NCI-H82 treated with DMSO at 0.1 percent for 48 hours (cell line): ENCODE data around the gene ELP6.
"Not testable (repeated sequence)": the region's sequence is repeated elsewhere in the genome, so short reads cannot be mapped to it uniquely, and the experiment has no call there.

ENCODE experiments used
- DNase-seq: peaks from one replicate; lab custom pipeline; 2025; ENCODE audit not compliant: unreplicated experiment; lab: John Stamatoyannopoulos, UW

The ELP6 gene

DNA sequence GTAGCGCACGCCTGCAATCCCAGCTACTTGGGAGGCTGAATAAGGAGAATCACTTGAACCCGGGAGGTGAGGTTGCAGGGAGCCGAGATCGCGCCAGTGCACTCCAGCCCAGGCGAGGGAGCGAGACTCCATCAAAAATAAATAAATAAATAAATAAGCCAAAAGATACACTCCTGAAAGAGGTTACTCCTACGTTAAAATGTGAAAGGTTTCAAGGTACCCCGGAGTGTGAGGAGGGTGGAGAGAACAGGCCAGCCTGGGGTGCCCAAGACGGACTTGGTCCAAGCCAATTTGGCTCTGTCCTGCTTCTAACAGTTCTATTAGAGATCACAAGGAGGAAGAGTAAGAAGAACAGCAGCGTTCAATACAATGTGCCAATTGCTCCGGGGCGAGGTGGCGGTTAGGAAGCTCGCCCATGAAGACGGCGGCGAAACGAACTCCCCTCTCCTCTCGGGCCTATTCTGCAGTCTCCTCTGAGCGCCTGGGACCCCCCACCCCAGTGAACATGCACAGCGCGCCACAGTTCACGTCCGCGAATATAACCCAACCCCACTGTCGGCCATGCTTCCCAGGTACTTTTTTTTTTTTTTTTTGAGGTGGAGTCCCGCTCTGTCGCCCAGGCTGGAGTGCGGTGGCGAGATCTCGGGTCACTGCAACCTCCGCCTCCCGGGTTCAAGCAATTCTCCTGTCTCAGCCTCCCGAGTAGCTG is 942 bp downstream of the ELP6 start:
- no peak for DNase-seq

DNA sequence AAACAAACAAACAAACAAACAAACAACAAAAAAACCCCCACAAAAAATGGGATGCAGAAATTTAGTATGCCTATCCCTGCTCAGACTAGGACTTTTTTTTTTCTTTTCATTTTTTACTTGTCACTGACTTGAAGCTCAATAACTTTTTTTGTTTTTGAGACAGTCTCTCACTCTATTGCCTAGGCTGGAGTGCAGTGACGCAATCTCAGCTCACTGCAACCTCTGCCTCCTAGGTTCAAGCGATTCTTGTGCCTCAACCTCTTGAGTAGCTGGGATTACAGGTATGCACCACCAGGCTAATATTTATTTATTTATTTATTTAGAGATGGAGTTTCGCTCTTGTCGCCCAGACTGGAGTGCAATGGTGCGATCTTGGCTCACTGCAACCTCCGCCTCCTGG is 8.2 kb downstream of the ELP6 start:
- DNase-seq, result not testable (repeated sequence)

DNA sequence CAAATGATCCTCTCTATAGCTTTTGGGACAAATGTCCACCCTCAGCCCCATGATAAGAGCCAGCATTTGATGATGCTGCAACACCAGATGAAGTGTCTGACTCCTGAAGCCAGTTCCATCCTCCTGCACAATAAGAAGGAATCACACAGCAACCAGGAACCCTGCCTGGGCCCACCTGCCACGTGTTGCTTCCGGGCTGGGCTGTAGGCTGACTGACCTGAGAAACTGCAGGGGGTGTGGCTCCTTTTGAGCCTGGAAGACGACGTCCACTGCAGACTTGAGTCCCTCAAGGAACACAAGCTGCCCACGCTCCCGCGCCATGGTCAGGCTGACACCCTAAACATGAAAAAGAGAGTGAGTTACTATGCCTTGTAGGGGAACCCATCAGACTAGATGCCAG is 9.4 kb downstream of the ELP6 start:
- no peak for DNase-seq

DNA sequence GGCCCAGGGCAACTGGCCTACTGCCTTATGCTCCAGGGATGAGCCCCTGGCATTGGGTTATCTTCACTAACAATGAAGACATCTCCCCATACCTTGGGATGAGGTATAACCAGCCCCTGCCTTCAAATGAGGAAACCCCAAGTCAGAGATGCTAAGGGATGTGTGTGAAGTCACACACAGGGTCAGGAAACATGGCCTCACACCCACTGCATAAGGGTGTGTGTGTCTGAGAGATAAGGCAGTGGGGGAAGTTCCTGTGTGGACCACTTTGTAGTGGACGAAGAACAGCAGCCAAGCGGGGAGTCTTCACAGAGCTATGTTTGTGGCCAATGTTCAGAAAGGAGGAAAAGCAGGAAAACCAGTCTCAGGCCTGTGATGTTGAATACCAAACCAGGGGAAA is 10.5 kb downstream of the ELP6 start:
- no peak for DNase-seq

DNA sequence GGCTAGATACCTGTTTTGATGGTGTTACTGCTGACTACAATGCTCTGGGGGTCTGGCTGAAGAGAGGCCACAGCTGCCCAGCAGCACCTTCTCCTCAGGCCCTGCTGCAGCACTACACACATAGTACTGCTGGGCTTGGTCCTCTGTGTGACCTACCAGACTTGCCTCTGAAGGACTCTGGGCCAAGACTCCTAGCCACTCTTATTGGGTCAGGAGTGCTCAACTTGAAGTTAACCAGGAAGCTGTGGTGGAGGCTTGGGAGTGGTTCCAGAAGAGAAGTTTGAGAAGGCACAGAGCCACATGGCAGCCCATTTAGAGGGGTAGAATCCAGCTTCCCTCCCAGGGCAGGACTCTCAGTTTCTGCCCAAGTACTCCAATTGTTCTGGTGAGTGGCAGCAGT is 16.6 kb downstream of the ELP6 start:
- DNase-seq, result no peak

DNA sequence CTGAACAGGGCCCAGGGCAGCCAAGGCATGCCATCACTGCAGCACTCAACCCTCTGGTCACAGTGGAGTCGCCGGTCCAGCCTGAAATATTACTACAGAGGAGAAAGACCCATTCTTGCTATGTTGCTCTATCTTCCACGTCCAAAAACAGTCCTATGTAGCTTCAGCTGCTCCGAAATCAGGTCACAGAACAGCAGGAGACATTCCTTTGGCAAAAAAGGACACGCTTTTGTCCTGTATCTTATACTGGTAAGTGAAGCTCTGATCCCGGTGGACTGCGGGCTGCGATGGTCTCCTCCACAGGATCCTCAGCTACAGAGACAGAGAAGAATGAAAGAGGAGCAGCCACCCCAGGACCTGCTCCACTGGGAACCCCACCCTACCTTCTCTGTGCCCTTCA is 17.6 kb downstream of the ELP6 start:
- DNase-seq, result no peak

DNA sequence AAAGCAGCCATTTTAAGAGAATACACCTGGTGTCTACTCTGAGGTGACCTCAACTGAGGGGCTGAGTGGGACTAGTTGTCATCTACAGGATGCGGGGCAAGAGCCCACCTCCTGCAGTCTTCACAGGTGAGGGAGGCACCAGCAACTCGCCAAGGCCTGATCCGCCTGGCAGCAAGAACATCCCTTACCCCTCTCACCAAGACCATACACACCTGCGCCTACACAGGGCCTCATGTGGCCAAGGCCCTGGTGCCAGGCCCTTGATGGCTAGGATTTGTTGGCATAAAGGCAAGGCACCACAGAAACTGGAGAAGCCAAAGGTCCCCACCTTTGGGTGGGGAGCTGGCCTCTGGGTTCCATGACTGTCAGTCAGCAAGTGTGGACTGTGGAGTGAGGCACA is 18.4 kb downstream of the ELP6 start:
- no peak for DNase-seq

DNA sequence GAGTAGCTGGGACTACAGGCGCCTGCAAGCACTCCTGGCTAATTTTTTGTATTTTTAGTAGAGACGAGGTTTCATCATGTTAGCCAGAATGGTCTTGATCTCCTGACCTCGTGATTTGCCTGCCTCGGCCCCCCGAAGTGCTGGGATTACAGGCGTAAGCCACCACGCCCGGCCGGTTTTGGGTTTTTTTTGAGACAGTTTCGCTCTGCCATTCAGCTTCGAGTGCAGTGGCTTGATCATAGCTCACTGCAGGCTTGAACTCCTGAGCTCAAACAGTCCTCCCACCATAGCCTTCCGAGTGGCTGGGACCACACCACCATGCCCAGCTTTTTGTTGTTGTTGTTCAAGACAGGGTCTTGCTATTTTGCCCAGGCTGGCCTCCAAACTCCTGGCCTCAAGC is 21.7 kb downstream of the ELP6 start:
- DNase-seq, result no peak

DNA sequence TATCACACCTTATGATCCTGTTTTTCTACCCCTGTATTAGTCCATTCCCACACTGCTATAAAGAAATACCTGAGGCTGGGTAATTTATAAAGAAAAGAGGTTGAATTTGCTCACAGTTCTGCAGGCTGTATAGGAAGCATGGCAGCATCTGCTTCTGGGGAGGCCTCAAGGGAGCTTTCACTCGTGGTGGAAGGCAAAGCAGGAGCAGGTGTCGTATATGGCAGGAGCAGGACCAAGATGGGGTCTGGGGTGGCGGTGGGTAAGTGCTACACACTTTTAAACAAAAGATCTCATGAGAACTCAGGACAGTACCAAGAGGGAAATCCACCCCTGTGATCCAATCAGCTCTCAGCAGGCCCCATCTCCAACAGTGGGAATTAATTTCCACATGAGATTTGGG is 22.3 kb downstream of the ELP6 start:
- no peak for DNase-seq

DNA sequence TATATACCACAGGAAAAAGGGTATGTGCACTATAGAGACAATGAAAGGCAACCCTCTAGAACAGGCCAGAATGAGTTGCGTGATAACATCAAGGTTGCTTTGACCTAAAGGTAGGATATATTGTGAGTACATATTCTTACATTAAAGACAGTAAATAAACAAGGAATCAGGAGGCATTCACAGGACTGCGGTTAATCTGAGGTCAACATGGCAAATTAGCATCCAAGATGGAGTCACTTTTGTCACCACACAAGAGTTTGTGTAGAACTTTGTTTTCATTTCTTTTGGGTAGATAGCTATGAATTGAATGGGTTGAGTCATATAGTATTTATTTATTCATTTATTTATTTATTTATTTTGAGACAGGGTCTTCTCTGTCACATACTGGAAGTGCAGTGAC is 26.2 kb downstream of the ELP6 start:
- DNase-seq, result no peak

DNA sequence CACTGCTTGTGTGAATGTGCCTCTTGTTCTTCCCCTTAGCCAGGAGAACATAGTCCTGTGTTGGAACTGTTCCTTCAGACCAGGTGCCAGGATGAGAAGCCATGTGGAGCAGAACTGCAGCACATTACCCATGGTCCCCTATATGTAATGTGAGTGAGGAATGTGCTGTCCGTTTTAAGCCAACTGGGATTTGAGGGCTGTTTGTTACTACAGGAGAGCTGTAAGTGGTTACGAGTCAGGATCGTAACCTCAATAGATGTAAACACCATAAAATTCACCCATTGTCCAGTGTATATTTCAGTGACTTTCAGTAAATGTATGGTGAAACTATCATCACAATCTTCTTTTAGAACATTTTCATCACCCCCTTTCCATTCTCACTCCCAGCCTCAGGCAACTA is 27.7 kb downstream of the ELP6 start:
- DNase-seq, result no peak

DNA sequence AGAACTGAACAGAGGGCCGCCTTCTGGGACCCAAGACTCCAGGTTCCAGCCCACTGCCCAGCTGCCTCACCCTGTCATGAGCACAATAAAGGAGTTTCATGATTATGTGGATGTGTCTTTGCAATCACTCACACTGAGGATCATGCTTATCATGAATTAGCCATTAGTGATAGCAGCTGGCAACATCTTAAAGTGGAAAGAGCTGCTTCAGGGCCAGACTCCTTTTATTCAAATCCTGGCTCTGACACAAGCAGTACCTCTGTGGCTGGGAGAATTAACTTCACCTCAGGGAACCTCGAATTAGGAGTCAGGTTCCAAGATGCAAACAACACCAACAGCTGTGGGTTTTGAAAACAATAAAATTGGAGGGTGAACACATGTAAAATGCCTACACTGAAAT is 31.1 kb downstream of the ELP6 start:
- DNase-seq, result no peak

DNA sequence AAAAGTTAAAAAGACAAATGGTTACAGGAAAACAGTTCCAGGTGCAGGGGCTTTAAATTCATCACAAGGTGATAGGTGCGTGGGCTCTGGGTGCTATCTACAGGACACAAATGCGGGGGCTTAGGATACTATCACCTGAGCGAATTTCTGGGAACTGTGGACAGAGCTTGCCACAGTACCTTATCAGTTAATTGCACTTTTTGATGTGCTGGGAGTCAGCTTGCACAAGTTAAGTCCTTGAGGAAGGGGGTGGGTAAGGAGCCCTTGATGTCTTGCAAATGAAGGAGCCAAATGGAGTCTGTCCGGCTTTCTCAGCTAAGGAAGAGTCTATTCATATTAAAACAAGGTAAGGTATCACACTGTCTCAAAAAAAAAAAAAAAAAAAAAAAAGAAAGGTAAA is 31.7 kb downstream of the ELP6 start:
- DNase-seq, result not testable (repeated sequence)

DNA sequence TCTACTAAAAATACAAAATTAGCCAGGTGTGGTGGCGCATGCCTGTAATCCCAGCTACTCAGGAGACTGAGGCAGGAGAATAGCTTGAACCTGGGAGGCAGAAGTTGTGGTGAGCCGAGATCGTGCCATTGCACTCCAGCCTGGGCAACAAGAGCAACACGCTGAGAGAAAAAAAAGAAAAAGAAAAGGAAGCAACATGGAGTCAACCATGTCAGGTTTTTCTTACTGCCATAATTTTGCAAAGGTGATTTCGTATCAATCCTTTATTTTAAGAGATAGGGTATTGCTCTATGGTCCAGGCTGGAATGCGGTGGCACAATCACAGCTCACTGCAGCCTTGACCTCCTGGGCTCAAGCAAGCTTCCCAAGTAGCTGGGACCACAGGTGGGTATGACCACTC is 33.2 kb downstream of the ELP6 start:
- DNase-seq, result not testable (repeated sequence)

DNA sequence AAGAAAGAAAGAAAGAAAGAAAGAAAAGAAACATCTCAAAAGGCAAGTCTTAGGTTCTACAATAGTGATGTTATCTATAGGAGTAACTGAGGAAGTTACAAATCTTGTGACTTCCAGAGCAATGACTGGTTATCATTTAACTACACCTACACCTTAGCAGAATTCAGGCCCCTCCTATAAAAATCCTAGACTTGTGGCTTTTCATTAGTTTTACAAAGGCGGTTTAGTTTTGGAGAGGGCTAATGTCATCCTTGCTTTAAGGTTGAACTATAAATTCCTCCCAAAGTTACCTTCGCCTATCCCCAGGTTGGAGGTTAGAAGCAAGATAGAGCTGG is 33.7 kb downstream of the ELP6 start:
- no peak for DNase-seq

DNA sequence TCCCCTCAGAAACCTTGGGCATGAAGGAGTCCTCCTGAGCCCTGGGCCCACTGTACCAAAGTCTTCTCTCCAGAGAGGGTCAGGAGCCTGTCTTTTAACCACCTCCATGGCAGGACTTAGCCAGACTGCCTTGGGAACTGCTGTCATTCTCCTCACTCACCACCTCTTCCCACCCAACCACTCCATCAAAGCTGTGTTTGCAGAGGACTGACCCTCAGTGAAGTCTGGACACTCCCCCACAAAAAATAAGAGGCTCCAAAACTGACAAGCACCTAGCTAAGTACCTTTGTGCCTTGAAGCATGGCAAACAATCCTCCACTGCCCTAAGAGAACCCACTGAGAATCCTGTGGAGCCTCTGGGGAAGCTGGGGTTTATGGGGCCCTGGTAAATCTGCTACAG is 35.5 kb downstream of the ELP6 start:
- no peak for DNase-seq

DNA sequence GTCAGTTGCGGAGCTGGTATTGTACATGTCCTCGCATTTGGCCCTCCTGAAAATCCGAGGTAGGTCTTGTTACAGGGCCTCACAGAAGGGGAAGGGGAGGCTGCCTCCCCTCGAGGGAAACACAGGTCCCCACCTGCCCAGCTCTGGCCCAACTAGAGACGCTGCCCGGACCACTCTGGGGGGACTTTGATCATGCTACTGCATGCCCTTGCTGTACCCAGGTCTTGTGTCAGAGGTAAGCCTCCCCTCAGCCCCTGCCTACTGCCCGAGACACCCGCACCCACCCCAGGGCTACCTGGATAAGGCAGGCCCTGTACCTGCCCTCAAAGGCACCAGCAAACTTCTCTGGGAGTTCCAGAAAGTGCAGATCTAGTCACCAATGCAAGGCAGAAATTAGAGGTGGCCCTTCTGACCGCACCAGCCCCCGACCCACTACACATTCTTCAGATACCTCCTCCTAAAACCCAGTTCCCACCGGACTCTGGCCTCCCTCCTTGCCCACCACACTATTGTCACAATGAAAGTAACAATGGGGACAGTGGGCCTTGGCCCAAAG is 36.8 kb downstream of the ELP6 start:
- DNase-seq, result no peak

DNA sequence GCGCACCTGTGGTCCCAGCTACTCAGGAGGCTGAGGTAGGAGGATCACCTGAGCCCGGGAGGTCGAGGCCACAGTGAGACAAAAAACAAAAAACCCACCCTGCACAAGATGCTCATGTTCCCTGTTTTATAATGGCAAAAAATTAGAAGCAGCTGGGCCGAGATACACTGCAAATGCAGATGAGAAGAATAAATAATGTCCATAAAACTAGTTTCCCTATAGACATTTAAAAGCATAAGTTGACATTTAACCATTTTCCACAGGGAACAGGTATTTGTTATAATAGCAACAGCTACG is 37.2 kb downstream of the ELP6 start:
- no peak for DNase-seq

DNA sequence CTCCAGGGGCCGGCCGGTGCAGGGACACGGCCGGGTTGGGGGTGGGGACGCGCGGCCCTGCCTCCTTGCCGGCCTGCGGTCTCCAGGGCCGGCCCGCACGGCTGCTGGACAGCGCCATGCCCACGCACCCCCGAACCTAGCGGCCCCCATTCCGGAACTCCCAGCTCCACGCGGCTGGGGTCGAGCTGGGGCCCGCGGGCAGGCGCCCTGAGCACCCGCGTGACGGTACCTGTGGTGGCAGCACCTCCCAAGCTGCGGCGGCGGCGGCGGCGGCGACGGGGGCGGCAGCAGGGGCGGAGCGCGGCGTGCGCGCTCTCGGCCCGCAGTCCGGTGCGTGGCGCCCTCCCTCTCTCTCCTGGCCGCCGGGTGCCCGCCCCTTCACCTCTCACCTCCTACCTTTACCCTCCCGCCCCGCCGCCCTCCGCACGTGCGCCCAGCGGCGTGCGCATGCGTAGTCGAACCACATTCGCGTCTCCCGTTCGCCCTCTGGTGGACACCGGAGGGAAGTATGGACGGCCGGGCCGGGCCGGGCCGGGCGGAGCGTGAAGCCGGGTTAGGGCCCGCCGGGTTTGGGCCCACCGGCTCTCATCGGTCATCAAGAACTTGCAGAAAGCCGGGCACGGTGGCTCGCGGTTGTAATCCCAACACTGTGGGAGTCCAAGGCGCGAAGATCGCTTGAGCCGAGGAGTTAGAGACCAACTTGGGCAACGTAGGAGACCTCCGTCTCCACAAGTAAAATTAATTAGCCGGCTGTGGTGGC is 37.8 kb downstream of the ELP6 start, which contains the start of gene SCAP:
Gene SCAP, minus strand, starts transcription at position 372 of the 760 bp plus-strand sequence. CDS start 32,948 bp downstream, outside the sequence.
- peak; percentile 26 for DNase-seq

DNA sequence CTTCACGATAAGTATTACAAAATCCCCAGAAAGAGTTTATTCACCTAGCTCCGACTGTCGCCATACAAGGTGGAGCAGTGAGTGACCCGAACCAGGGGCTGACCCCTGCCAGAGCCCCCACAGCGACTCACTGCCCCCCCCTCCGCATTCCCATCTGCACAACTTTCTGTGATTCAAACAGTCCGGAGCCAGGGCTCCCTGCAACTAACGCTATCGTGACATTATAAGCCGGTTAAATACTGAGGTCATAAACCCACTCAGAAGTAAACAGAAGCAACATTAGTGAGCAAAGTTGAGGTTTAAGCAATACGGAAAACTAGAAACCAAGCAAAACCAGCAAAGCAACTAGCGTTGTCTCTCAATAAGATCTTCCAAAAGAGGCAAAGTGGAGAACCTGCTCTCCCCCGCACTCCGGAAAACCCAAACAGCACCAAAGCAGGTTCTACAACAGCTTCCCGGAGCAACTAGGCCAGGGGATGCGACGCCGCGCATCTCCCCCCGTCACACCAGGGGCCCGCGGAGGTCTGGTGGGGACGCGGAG is 38.4 kb downstream of the ELP6 start:
- DNase-seq, result no peak

DNA sequence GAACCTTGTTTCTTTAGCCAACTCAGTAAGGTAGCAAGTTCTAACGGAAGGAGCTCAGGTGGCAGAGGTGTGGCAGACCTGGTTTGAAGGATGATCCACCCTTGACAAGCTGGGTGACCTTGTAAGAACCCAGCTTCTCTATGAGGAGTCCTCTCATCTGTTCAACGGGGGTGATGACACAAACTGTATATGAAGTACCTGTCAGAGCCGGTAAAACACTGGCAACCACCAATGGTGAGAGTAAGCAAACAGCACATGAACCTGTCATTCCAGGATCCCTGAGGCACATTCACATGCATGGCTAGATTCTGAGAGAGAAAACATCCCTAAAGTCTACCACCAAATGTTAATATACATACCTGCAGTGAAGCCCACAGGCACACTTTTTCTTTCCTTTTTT is 40.1 kb downstream of the ELP6 start:
- DNase-seq, result no peak

DNA sequence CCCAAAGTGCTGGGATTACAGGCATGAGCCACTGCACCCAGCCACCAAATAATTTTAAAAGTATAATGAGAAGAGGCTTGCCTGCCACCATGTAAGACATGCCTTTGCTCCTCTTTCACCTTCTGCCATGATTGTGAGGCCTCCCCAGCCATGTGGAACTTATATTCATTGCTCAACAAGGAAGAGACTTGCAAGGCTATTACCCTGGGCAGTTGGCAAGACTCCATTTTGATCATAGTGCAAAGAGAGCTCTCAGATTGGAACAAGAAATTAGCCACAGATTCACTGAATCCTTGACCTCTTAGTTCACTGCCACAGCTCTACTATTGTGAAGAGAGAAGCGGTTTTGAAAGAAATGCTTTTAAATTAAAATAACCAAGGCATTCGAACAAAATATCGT is 43.9 kb downstream of the ELP6 start:
- DNase-seq, result no peak
